HepG2 (cell line): ENCODE data around the gene MEGF6. TPM values are rescaled to one million over a fixed set of nuclear protein-coding genes. Genes with fewer than 3 reads are reported as not detected.
A peak's percentile ranks its signal among the peaks of the same experiment; 100 is the strongest.

ENCODE experiments used
- AFF4 ChIP-seq: sonication (generic); formaldehyde crosslinking; IDR thresholded peaks from 2 replicates; pipeline ENCODE4 v1.4.0; 2020; ENCODE audit warnings: missing genetic modification reagents
- ARHGAP35 ChIP-seq: sonication (generic); formaldehyde crosslinking; IDR thresholded peaks from 2 replicates; pipeline ENCODE4 v1.9.0; 2022; ENCODE audit warnings: mild to moderate bottlenecking, inconsistent platforms, moderate library complexity, missing genetic modification reagents, borderline replicate concordance
- ATRX ChIP-seq: sonication (generic); formaldehyde crosslinking; IDR thresholded peaks from 2 replicates; pipeline ENCODE4 v1.4.0; 2020; ENCODE audit warnings: missing genetic modification reagents, borderline replicate concordance
- ELK4 ChIP-seq: sonication (generic); formaldehyde crosslinking; IDR thresholded peaks from 2 replicates; pipeline ENCODE4 v1.9.0; 2021; ENCODE audit warnings: missing genetic modification reagents, borderline replicate concordance
- MXI1 ChIP-seq: IDR thresholded peaks from 3 replicates; pipeline ENCODE4 v1.6.1; 2012; ENCODE audit warnings: low read depth, low read length, inconsistent platforms, borderline replicate concordance
- POLR2A ChIP-seq, 2 experiments: IDR thresholded peaks; 2 replicates each; pipeline ENCODE4 v1.6.1; 2011; ENCODE audit warnings: low read depth in 2 of 2, low read length in 2 of 2, mild to moderate bottlenecking in 1 of 2, moderate library complexity in 1 of 2; ENCODE audit not compliant: insufficient read depth in 1 of 2
- SMYD3 ChIP-seq: sonication (generic); formaldehyde crosslinking; IDR thresholded peaks from 2 replicates; pipeline ENCODE4 v1.8.1; 2023; ENCODE audit warnings: mild to moderate bottlenecking, missing genetic modification reagents
- ZFP37 ChIP-seq: sonication (generic); formaldehyde crosslinking; IDR thresholded peaks from 2 replicates; pipeline ENCODE4 v1.4.0; 2020; ENCODE audit warnings: missing genetic modification reagents, borderline replicate concordance
- ZNF556 ChIP-seq: sonication (generic); formaldehyde crosslinking; IDR thresholded peaks from 2 replicates; pipeline ENCODE4 v1.4.0; 2020; ENCODE audit warnings: mild to moderate bottlenecking, missing genetic modification reagents, borderline replicate concordance
- polyA plus RNA-seq, 8 experiments: library from polyadenylated mRNA; depleted of rRNA in 3 of 8; stranded (reverse) in 7 of 8; unstranded in 1 of 8; fragments of >200 nt; fragmentation: Illumina TruSeq in 4 of 8; extraction: Trizol in 4 of 8; gene quantifications; 2 replicates each; pipeline versions ENCODE4 v1.2.1 to v1.2.3, GENCODE V29; 2011 to 2016; ENCODE audit warnings: low read depth in 4 of 8, missing spikeins in 1 of 8, mixed read lengths in 1 of 8; ENCODE audit not compliant: insufficient read depth in 1 of 8
- total RNA-seq, 5 experiments: library from RNA; depleted of rRNA; stranded (reverse); fragments of >200 nt; fragmentation: Illumina TruSeq; extraction: Trizol; gene quantifications; 2 replicates each; pipeline ENCODE4 v1.2.3, GENCODE V29; 2016; ENCODE audit warnings: low read depth in 1 of 5
- TF ChIP-seq, protein P1 (sequence below), 2 experiments: fragments of 450-650 bp in 1 of 2; sonication (generic) in 1 of 2; formaldehyde crosslinking in 1 of 2; IDR thresholded peaks; 2 replicates each; pipeline versions ENCODE4 v1.6.1 to v1.8.0; 2016 to 2022; ENCODE audit warnings: antibody characterized with exemption in 1 of 2, mild to moderate bottlenecking in 1 of 2, missing genetic modification reagents in 1 of 2

Gene MEGF6
- total and polyA plus RNA-seq, 2 of the 13 experiments (the other 11 are each of a cell fraction or from before 2014, with no cell fraction given), result 1.9 TPM

GRCh38 chr1:3457910-3458883 lies 153.1 kb downstream of the MEGF6 start (continued):
- TF ChIP-seq, protein P1, sequence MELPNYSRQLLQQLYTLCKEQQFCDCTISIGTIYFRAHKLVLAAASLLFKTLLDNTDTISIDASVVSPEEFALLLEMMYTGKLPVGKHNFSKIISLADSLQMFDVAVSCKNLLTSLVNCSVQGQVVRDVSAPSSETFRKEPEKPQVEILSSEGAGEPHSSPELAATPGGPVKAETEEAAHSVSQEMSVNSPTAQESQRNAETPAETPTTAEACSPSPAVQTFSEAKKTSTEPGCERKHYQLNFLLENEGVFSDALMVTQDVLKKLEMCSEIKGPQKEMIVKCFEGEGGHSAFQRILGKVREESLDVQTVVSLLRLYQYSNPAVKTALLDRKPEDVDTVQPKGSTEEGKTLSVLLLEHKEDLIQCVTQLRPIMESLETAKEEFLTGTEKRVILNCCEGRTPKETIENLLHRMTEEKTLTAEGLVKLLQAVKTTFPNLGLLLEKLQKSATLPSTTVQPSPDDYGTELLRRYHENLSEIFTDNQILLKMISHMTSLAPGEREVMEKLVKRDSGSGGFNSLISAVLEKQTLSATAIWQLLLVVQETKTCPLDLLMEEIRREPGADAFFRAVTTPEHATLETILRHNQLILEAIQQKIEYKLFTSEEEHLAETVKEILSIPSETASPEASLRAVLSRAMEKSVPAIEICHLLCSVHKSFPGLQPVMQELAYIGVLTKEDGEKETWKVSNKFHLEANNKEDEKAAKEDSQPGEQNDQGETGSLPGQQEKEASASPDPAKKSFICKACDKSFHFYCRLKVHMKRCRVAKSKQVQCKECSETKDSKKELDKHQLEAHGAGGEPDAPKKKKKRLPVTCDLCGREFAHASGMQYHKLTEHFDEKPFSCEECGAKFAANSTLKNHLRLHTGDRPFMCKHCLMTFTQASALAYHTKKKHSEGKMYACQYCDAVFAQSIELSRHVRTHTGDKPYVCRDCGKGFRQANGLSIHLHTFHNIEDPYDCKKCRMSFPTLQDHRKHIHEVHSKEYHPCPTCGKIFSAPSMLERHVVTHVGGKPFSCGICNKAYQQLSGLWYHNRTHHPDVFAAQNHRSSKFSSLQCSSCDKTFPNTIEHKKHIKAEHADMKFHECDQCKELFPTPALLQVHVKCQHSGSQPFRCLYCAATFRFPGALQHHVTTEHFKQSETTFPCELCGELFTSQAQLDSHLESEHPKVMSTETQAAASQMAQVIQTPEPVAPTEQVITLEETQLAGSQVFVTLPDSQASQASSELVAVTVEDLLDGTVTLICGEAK (IDR thresholded peaks at IDR 0.05), result no peak
- TF ChIP-seq, protein P1 (CRISPR knock-in tag; IDR thresholded peaks at IDR 0.05), result no peak; the same call in 1 of the 2 replicates
- no peak for TF ChIP-seq ATRX (CRISPR knock-in tag)
- TF ChIP-seq ARHGAP35, result no peak
- TF ChIP-seq ZNF556 (CRISPR knock-in tag), result no peak
- peak in 1 of 2 experiments; percentile 53; a peak in 1 of 4 replicates for TF ChIP-seq POLR2A (IDR thresholded peaks at IDR 0.05; ENCODE audit: insufficient read depth in 1 of 2, low read depth in 2 of 2, low read length in 2 of 2)
- TF ChIP-seq MXI1, result peak; percentile 72; the same call in 1 of the 3 replicates
- TF ChIP-seq ELK4 (CRISPR knock-in tag), result no peak
- TF ChIP-seq ZFP37 (CRISPR knock-in tag), result no peak
- no peak for TF ChIP-seq SMYD3 (CRISPR knock-in tag)
- no peak for TF ChIP-seq AFF4 (CRISPR knock-in tag)
